Stimulated activated CD8-positive, alpha-beta memory T cell treated with anti-CD3 and anti-CD28 coated beads, Interleukin-4, amount 100 ng/mL, for 4 hours (primary cell): ENCODE results near the gene REEP5.
"Not testable (repeated sequence)": the region's sequence is repeated elsewhere in the genome, so short reads cannot be mapped to it uniquely, and the experiment has no call there.

Source experiments
- DNase-seq, 2 donors: peaks; one replicate each; pipeline ENCODE4 v3.0.0-alpha.2; 2020; ENCODE audit warnings: low read depth in 2 of 2, low spot score in 1 of 2

Gene REEP5

GRCh38 chr5:112921833-112922817, at the start of gene REEP5:
TSS of gene REEP5 (minus strand) at chr5:112922227. CDS start at chr5:112922190, 37 bp downstream.
- DNase-seq = peak; percentile 56 to 62

GRCh38 chr5:112971276-112971675, 49.2 kb upstream of the REEP5 start:
- DNase-seq = no peak

- DNase-seq = no peak
These were observed 46.5 kb upstream of the REEP5 start for GRCh38 chr5:112968411-112969106.

- DNase-seq = no peak
These were observed 45.6 kb upstream of the REEP5 start for GRCh38 chr5:112967520-112968083.

- DNase-seq = no peak
These were observed 43.8 kb upstream of the REEP5 start for GRCh38 chr5:112965733-112966306.

GRCh38 chr5:112963374-112963733, 41.3 kb upstream of the REEP5 start:
- not testable (repeated sequence) for DNase-seq

GRCh38 chr5:112960863-112961504, 39.0 kb upstream of the REEP5 start:
- DNase-seq = no peak

GRCh38 chr5:112960315-112960714, 38.3 kb upstream of the REEP5 start:
- no peak for DNase-seq

GRCh38 chr5:112959872-112960271, 37.8 kb upstream of the REEP5 start:
- not testable (repeated sequence) for DNase-seq

GRCh38 chr5:112958093-112959088, 36.4 kb upstream of the REEP5 start:
- no peak for DNase-seq

GRCh38 chr5:112957036-112957808, 35.2 kb upstream of the REEP5 start:
- no peak for DNase-seq

- DNase-seq = no peak
These were observed 34.6 kb upstream of the REEP5 start for GRCh38 chr5:112956606-112957005.

- DNase-seq = no peak
These were observed 29.2 kb upstream of the REEP5 start for GRCh38 chr5:112951124-112951702.

GRCh38 chr5:112948458-112948857, 26.4 kb upstream of the REEP5 start:
- DNase-seq = no peak

GRCh38 chr5:112940670-112941069, 18.6 kb upstream of the REEP5 start:
- DNase-seq = no peak

- DNase-seq = no peak
These were observed 16.3 kb upstream of the REEP5 start for GRCh38 chr5:112938286-112938685.

- no peak for DNase-seq
These were observed 13.6 kb upstream of the REEP5 start for GRCh38 chr5:112935675-112936074.

GRCh38 chr5:112934366-112934663, 12.3 kb upstream of the REEP5 start:
- no peak for DNase-seq
